BJ (cell line): Measurements from ENCODE around the gene HABP2. TPM values are rescaled to one million over a fixed set of nuclear protein-coding genes. Genes with fewer than 3 reads are reported as not detected.

ENCODE experiments used
- CTCF ChIA-PET: fragments of 350-600 bp; formaldehyde crosslinking; extraction: SDS; loops from one replicate; lab custom pipeline; 2021; ENCODE audit warnings: antibody characterized with exemption, inconsistent platforms; lab: Yijun Ruan, JAX
- POLR2A ChIA-PET: fragments of 300-600 bp; sonication (Branson Sonifier 250); formaldehyde crosslinking; extraction: SDS; loops from one replicate; lab custom pipeline; 2021; ENCODE audit warnings: antibody characterized with exemption; lab: Charles Lee
- DNase-seq: peaks from one replicate; pipeline ENCODE4 v3.0.0-alpha.2; 2011; ENCODE audit warnings: low read depth
- H3K27me3 ChIP-seq: 2 replicates; pipeline ENCODE4 v1.6.0; 2011; ENCODE audit warnings: low read length; ENCODE audit not compliant: control insufficient read depth, insufficient read depth
- H3K36me3 ChIP-seq: 2 replicates; pipeline ENCODE4 v1.5.1; 2011; ENCODE audit warnings: low read length; ENCODE audit not compliant: control insufficient read depth, insufficient read depth
- H3K4me3 ChIP-seq: 2 replicates; pipeline ENCODE4 v1.5.1; 2011; ENCODE audit warnings: low read depth, mild to moderate bottlenecking, control low read depth, low read length
- CTCF ChIP-seq: IDR thresholded peaks from 2 replicates; pipeline ENCODE4 v1.5.1; 2011; ENCODE audit warnings: low read depth, mild to moderate bottlenecking, control low read depth, inconsistent platforms, low read length, moderate library complexity; ENCODE audit not compliant: insufficient read depth
- polyA plus RNA-seq: library from polyadenylated mRNA; depleted of rRNA; stranded (reverse); fragments of >200 nt; gene quantifications from 2 replicates; pipeline ENCODE4 v1.2.3, GENCODE V29; 2011

HABP2 gene
- polyA plus RNA-seq, 1 experiment = 0.02 TPM

- no peaks in the 10 kb centered on the region for H3K36me3 ChIP-seq
- CTCF ChIA-PET = interaction anchor here (1.1 to 2.8 kb wide), 2 partner anchors 9 to 11 kb away, joined by 3 to 14 read pairs; no protein-coding TSS in a partner anchor
- no peak for TF ChIP-seq CTCF
- no peak for DNase-seq
- POLR2A ChIA-PET = no interaction called here
- no peak overlapping the region for H3K4me3 ChIP-seq
- peaks cover 2% of the 10 kb centered on the region for H3K27me3 ChIP-seq
Measured at GRCh38 chr10:113626809-113627355, 74.0 kb downstream of the HABP2 start.

- H3K4me3 ChIP-seq = no peak overlapping the region
- H3K27me3 ChIP-seq = no peaks in the 10 kb centered on the region; the same call in 1 of the 2 replicates
- ChIA-PET CTCF (interaction anchor here (1.1 to 2.8 kb wide), 2 partner anchors 8 to 12 kb away, joined by 3 to 14 read pairs; no protein-coding TSS in a partner anchor), POLR2A (no interaction called here)
- TF ChIP-seq CTCF = no peak
- DNase-seq = no peak
- no peaks in the 10 kb centered on the region for H3K36me3 ChIP-seq
Measured at GRCh38 chr10:113627836-113628235, 75.0 kb downstream of the HABP2 start.

GRCh38 chr10:113628607-113629153 is 75.8 kb downstream of the HABP2 start:
- no peak for TF ChIP-seq CTCF
- H3K4me3 ChIP-seq = no peak overlapping the region
- H3K27me3 ChIP-seq = no peaks in the 10 kb centered on the region; the same call in 1 of the 2 replicates
- CTCF ChIA-PET = no interaction called here
- POLR2A ChIA-PET = no interaction called here
- no peaks in the 10 kb centered on the region for H3K36me3 ChIP-seq
- DNase-seq = no peak

- POLR2A ChIA-PET = no interaction called here
- no peak for DNase-seq
- no peaks in the 10 kb centered on the region for H3K36me3 ChIP-seq
- no peak for TF ChIP-seq CTCF
- CTCF ChIA-PET = no interaction called here
- no peak overlapping the region for H3K4me3 ChIP-seq
- no peaks in the 10 kb centered on the region for H3K27me3 ChIP-seq
Measured at GRCh38 chr10:113630929-113631533, 78.2 kb downstream of the HABP2 start.

GRCh38 chr10:113631684-113632367 is 79.0 kb downstream of the HABP2 start:
- ChIA-PET CTCF (no interaction called here), POLR2A (no interaction called here)
- H3K27me3 ChIP-seq = no peaks in the 10 kb centered on the region
- no peak for TF ChIP-seq CTCF
- no peak overlapping the region for H3K4me3 ChIP-seq
- no peak for DNase-seq
- H3K36me3 ChIP-seq = no peaks in the 10 kb centered on the region
